HG03060 (cell line): Measurements from ENCODE around the gene SH3BGRL2.
"Not testable (repeated sequence)": the region's sequence is repeated elsewhere in the genome, so short reads cannot be mapped to it uniquely, and the experiment has no call there.

Source experiments
- ATAC-seq: cut with Tn5 transposase; IDR thresholded peaks from one replicate; pipeline ENCODE4 v1.9.1; 2021; ENCODE audit warnings: low read depth, moderate number of reproducible peaks; ENCODE audit not compliant: unreplicated experiment

SH3BGRL2 gene

GRCh38 chr6:79647741-79648140 is 16.6 kb downstream of the SH3BGRL2 start:
- ATAC-seq = no peak

- no peak for ATAC-seq
Measured at GRCh38 chr6:79648328-79648727, 17.2 kb downstream of the SH3BGRL2 start.

GRCh38 chr6:79649016-79649415 is 17.9 kb downstream of the SH3BGRL2 start:
- ATAC-seq = no peak

GRCh38 chr6:79650950-79651349 is 19.8 kb downstream of the SH3BGRL2 start:
- no peak for ATAC-seq

GRCh38 chr6:79656134-79656533 is 25.0 kb downstream of the SH3BGRL2 start:
- no peak for ATAC-seq

- ATAC-seq = no peak
Measured at GRCh38 chr6:79657238-79657637, 26.1 kb downstream of the SH3BGRL2 start.

GRCh38 chr6:79663655-79664054 is 32.5 kb downstream of the SH3BGRL2 start:
- not testable (repeated sequence) for ATAC-seq

GRCh38 chr6:79665725-79666551 is 34.8 kb downstream of the SH3BGRL2 start:
- ATAC-seq = no peak

GRCh38 chr6:79666634-79667033 is 35.5 kb downstream of the SH3BGRL2 start:
- ATAC-seq = no peak

- ATAC-seq = no peak
Measured at GRCh38 chr6:79668381-79668780, 37.3 kb downstream of the SH3BGRL2 start.

GRCh38 chr6:79669766-79670165 is 38.6 kb downstream of the SH3BGRL2 start:
- no peak for ATAC-seq

- no peak for ATAC-seq
Measured at GRCh38 chr6:79670789-79671188, 39.7 kb downstream of the SH3BGRL2 start.

- ATAC-seq = no peak
Measured at GRCh38 chr6:79671600-79672266, 40.6 kb downstream of the SH3BGRL2 start.

GRCh38 chr6:79672631-79673111 is 41.5 kb downstream of the SH3BGRL2 start:
- no peak for ATAC-seq

- no peak for ATAC-seq
Measured at GRCh38 chr6:79673947-79674346, 42.8 kb downstream of the SH3BGRL2 start.

- no peak for ATAC-seq
Measured at GRCh38 chr6:79676785-79677736, 45.9 kb downstream of the SH3BGRL2 start.

- not testable (repeated sequence) for ATAC-seq
Measured at GRCh38 chr6:79682682-79683081, 51.6 kb downstream of the SH3BGRL2 start.

- ATAC-seq = no peak
Measured at GRCh38 chr6:79684876-79685275, 53.7 kb downstream of the SH3BGRL2 start.

- ATAC-seq = no peak
Measured at GRCh38 chr6:79686707-79687309, 55.7 kb downstream of the SH3BGRL2 start.

GRCh38 chr6:79687759-79688158 is 56.6 kb downstream of the SH3BGRL2 start:
- ATAC-seq = no peak
